AG04450 (cell line): ENCODE results near the gene ABHD12. TPM values are rescaled to one million over a fixed set of nuclear protein-coding genes. Genes with fewer than 3 reads are reported as not detected.
"Not testable (repeated sequence)": the region's sequence is repeated elsewhere in the genome, so short reads cannot be mapped to it uniquely, and the experiment has no call there.

ENCODE experiments used
- CTCF ChIA-PET: fragments of 300-600, 350-600 bp; formaldehyde crosslinking; extraction: SDS; loops from one replicate; lab custom pipeline; 2022; ENCODE audit warnings: antibody characterized with exemption, inconsistent platforms; lab: Charles Lee
- POLR2A ChIA-PET: fragments of 350-600 bp; formaldehyde crosslinking; extraction: SDS; loops from one replicate; lab custom pipeline; 2021; ENCODE audit warnings: antibody characterized with exemption, inconsistent platforms; lab: Yijun Ruan, JAX
- DNase-seq: peaks from one replicate; pipeline ENCODE4 v3.0.0-alpha.2; 2011; ENCODE audit warnings: low read depth, low spot score
- H3K27ac ChIP-seq: one replicate; pipeline ENCODE4 v1.5.1; 2012; ENCODE audit warnings: low read depth, low read length, control low read depth
- H3K27me3 ChIP-seq: one replicate; pipeline ENCODE4 v1.6.0; 2012; ENCODE audit warnings: low read length; ENCODE audit not compliant: control insufficient read depth, insufficient read depth
- H3K4me3 ChIP-seq: 2 replicates; pipeline ENCODE4 v1.5.1; 2011; ENCODE audit warnings: mild to moderate bottlenecking, low read depth, low read length, control low read depth
- H3K9me3 ChIP-seq: 2 replicates; pipeline ENCODE4 v1.5.1; 2012; ENCODE audit warnings: low read length; ENCODE audit not compliant: control insufficient read depth, insufficient read depth
- CTCF ChIP-seq: IDR thresholded peaks from 2 replicates; pipeline ENCODE4 v1.5.1; 2011; ENCODE audit warnings: low read depth, low read length, control low read depth, inconsistent platforms
- polyA plus RNA-seq: library from polyadenylated mRNA; depleted of rRNA; stranded (reverse); fragments of >200 nt; gene quantifications from 2 replicates; pipeline ENCODE4 v1.2.3, GENCODE V29; 2011

The ABHD12 gene
- polyA plus RNA-seq, 1 experiment, result 33.6 TPM

GRCh38 chr20:25315418-25316210 lies 75.0 kb downstream of the ABHD12 start:
- H3K9me3 ChIP-seq, result no peaks in the 10 kb centered on the region
- no peak for TF ChIP-seq CTCF
- no peaks in the 10 kb centered on the region for H3K27me3 ChIP-seq
- H3K4me3 ChIP-seq, result no peak overlapping the region
- ChIA-PET CTCF (interaction anchor here (1.6 to 2.0 kb wide), 2 partner anchors 20 to 83 kb away, joined by 7 to 9 read pairs; no protein-coding TSS in a partner anchor), POLR2A (no interaction called here)
- no peak overlapping the region for H3K27ac ChIP-seq
- DNase-seq, result no peak

- TF ChIP-seq CTCF, result no peak; the same call in 1 of the 2 replicates
- H3K27me3 ChIP-seq, result no peaks in the 10 kb centered on the region
- no peak overlapping the region for H3K27ac ChIP-seq
- POLR2A ChIA-PET, result no interaction called here
- no peaks in the 10 kb centered on the region for H3K9me3 ChIP-seq
- H3K4me3 ChIP-seq, result no peak overlapping the region
- CTCF ChIA-PET, result interaction anchor here (1.6 to 2.0 kb wide), 2 partner anchors 19 to 84 kb away, joined by 7 to 9 read pairs; no protein-coding TSS in a partner anchor
- DNase-seq, result no peak
Measured at GRCh38 chr20:25314497-25315417, 75.9 kb downstream of the ABHD12 start.

DNA sequence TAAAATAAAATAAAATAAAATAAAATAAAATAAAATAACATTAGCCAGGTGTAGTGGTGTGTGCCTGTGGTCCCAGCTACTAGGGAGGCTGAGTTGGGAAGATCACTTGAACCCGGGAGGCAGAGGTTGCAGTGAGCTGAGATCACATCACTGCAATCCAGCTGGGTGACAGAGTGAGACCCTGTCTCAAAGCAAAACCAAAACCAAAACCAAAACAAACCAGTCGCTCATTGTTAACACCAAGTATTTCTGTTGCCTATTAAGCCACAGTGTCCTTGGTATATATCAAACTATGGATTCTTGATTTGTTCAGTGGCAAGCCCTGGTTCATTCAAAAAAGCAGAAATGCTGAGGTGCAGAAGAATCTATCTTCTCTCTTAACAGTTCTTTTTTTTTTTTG lies 77.0 kb downstream of the ABHD12 start:
- TF ChIP-seq CTCF, result no peak
- ChIA-PET CTCF (no interaction called here), POLR2A (no interaction called here)
- Histone ChIP-seq H3K9me3 (no peaks in the 10 kb centered on the region), H3K27me3 (no peaks in the 10 kb centered on the region), H3K27ac (peak overlapping the region; percentile 31), H3K4me3 (no peak overlapping the region)
- DNase-seq, result no peak

DNA sequence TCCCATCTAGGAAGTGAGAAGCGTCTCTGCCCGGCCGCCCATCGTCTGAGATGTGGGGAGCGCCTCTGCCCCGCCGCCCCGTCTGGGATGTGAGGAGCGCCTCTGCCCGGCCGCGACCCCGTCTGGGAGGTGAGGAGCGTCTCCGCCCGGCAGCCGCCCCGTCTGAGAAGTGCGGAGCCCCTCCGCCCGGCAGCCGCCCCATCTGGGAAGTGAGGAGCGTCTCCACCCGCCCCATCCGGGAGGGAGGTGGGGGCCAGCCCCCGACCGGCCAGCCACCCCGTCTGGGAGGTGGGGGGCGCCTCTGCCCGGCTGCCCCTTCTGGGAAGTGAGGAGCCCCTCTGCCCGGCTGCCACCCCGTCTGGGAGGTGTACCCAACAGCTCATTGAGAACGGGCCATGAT lies 77.9 kb downstream of the ABHD12 start:
- H3K27me3 ChIP-seq, H3K27ac ChIP-seq, H3K4me3 ChIP-seq, DNase-seq, CTCF ChIA-PET, POLR2A ChIA-PET, H3K9me3 ChIP-seq: not testable (repeated sequence)

DNA sequence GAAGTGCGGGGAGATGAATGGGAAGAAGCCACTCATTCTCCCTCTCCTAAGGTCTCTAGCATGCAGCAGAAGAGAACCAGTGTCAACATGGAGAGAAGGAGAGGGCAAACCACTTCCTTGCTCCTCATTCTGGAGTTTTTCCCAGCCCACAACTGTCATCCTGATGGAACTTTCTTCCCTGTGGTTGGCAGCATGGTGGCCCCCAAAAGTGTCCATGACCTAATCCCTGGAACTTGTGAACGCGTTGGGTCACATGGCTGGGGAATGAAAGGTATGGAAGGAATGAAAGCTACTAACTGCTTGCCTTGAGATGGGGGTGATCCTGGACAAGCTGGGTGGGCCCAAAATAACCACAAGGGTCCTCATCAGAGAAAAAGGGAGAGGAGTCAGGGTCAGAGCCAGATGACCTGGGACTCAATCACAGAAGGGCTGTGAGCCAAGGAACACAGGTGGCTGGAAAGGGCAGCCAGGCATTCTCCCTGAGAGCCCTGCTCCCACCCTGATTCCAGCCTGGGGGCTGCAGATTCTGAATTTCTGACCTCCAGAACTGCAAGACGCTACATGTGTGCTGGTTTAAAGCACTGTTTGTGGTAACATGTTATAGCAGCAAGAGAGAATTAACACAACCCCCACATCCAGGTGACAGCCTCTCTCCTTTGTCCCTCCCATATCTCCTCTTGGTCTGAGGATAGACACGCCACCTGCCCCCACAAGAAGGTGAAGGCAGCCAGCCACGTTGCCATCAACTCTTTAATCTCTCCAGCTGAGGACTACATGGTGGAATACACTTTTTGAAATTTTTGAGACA lies 79.5 kb downstream of the ABHD12 start:
- ChIA-PET CTCF (interaction anchor here (4.8 kb wide), 1 partner anchor 87 kb away, joined by 42 read pairs; no protein-coding TSS in a partner anchor), POLR2A (interaction anchor here (1.0 to 1.5 kb wide), 2 partner anchors 61 to 63 kb away, joined by 3 read pairs; no protein-coding TSS in a partner anchor)
- Histone ChIP-seq H3K27ac (peak overlapping the region; percentile 98), H3K9me3 (no peaks in the 10 kb centered on the region; the same call in 1 of the 2 replicates), H3K27me3 (no peaks in the 10 kb centered on the region), H3K4me3 (peak overlapping the region; percentile 51)
- no peak for TF ChIP-seq CTCF
- DNase-seq, result peak; percentile 58
